Motor neuron (in vitro differentiated cells): ENCODE results near the gene MUC6. TPM values are rescaled to one million over a fixed set of nuclear protein-coding genes. Genes with fewer than 3 reads are reported as not detected.

ENCODE experiments used
- ATAC-seq, 8 experiments: fragments of 200-7000 bp; cut with Tn5 transposase; replicated peaks in 6 of 8; 2 replicates each; pipeline ENCODE4 v1.8.0; 2021; ENCODE audit warnings: mild to moderate bottlenecking in 8 of 8, moderate library complexity in 8 of 8
- H3K27ac ChIP-seq, 2 donors: fragments of 250-450 bp; sonication (Bioruptor Pico); 2 replicates each; pipeline ENCODE4 v1.9.0; 2021; ENCODE audit warnings: antibody characterized with exemption in 2 of 2, mild to moderate bottlenecking in 2 of 2, moderate library complexity in 1 of 2
- H3K4me1 ChIP-seq, 2 donors: fragments of 250-450 bp; sonication (Bioruptor Pico); replicated peaks in 1 of 2; 2 replicates each; pipeline ENCODE4 v1.6.1; 2021; ENCODE audit warnings: antibody characterized with exemption in 2 of 2, mild to moderate bottlenecking in 2 of 2, moderate library complexity in 1 of 2
- H3K4me3 ChIP-seq, 5 donors: fragments of 250-450 bp; sonication (Bioruptor Pico); 2 replicates each; pipeline ENCODE4 v1.9.0; 2021; ENCODE audit warnings: antibody characterized with exemption in 5 of 5, mild to moderate bottlenecking in 5 of 5, moderate library complexity in 4 of 5
- WGBS, 10 experiments: fragments of 450-650 bp; shearing (Covaris generic); methylation state at CpG; one replicate each; pipeline ENCODE4 v1.0.0; 2022; 5-methylcytosine and 5-hydroxymethylcytosine counted together
- in situ Hi-C, 9 experiments: fragments of 400-800 bp; cut with MboI; loops; one replicate each; pipeline ENCODE4 v1.15.0; 2021; ENCODE audit warnings: low sequenced_read_pairs in 9 of 9, low pct_unique_long_range_greater_than_20kb in 2 of 9; ENCODE audit not compliant: unreplicated experiment in 9 of 9
- total RNA-seq, 8 experiments: library from RNA; unstranded; fragments of 300-600 nt; gene quantifications; 2 replicates each; pipeline versions ENCODE4 v1.2.3 to v1.2.4, GENCODE V29; 2022

Gene MUC6
- total RNA-seq, 8 experiments from 2014 or later, result under 0.01 to 1.9 (median 0.82) TPM

DNA sequence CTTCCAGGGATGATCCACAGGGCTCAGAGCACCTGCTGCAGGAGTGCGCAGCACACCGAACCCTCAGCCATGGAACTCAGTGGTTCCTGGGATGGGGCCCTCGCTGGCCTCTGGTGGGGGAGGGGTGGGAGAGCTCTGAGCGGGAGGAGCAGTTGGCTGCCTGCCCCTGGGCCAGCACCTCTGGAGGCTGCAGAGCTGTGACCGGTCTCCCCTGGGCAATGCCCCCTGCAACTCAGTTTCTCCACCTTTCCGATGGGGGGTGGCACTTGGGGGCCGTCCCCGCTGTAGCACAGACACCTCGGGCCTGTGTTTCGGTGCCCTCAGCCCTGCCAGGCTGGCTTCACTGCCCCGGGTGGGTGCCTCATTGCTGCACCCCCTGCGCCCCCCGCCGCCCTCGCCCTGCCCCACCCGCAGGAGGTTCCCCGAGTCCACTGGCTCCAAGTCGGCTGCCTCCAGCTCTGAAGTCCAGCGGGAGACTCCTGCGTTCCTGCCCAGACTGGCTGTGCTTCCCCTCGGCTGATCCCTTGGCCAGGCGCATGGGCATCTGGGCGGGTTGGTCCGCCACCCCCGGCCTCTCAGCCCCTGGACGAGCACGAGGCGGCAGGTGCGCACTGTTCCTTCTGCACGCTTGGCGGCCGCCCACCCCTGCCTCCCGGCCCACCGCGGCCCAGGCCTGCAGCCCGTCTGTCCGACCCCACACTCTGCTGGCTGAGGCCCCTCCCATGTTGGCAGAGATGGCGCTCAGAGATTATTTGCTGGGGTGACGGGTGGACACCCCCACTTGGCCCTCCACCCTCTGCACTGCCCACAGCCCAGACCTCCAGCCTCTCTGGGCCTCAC, 1.8 kb downstream of the MUC6 start:
- in situ Hi-C loops, result no loop called here
- Histone ChIP-seq H3K27ac (no peak overlapping the region), H3K4me1 (peaks cover 0 to under 1% of the 10 kb centered on the region in 2 donors), H3K4me3 (no peak overlapping the region)
- no CpG with 5 or more reads among the region's 39 CpGs for WGBS, 10 experiments
- peak in 1 of 8 experiments; percentile 26 for ATAC-seq

DNA sequence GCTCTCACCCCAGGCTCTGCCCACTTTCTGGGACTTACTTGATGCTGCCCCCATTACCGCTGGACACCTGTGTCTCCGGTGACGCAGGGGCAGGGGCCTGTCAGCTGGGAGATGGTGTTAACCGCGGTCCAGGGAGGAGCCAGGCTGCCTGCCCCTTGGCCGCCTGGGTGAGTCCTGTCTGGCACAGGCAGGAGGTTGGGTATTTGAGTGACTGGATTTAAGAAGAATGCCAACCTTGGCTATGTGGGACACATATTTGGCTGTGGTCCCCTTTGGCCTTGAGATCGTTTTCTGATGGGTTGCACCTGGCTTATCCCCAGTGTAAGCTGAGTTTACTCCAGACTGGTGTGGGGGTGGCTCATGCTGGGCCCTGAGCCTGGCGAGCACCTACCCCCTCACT, 2.5 kb downstream of the MUC6 start:
- WGBS, 10 experiments, result 95 to 100% methylated on average over 3 to 4 of the region's 8 CpGs; no CpG with 5 or more reads in 8 of the 10 experiments
- no peak overlapping the region for H3K27ac ChIP-seq
- peaks cover 0 to 4% of the 10 kb centered on the region in 2 donors for H3K4me1 ChIP-seq
- ATAC-seq, result no peak
- no peak overlapping the region for H3K4me3 ChIP-seq
- in situ Hi-C loops, result no loop called here

DNA sequence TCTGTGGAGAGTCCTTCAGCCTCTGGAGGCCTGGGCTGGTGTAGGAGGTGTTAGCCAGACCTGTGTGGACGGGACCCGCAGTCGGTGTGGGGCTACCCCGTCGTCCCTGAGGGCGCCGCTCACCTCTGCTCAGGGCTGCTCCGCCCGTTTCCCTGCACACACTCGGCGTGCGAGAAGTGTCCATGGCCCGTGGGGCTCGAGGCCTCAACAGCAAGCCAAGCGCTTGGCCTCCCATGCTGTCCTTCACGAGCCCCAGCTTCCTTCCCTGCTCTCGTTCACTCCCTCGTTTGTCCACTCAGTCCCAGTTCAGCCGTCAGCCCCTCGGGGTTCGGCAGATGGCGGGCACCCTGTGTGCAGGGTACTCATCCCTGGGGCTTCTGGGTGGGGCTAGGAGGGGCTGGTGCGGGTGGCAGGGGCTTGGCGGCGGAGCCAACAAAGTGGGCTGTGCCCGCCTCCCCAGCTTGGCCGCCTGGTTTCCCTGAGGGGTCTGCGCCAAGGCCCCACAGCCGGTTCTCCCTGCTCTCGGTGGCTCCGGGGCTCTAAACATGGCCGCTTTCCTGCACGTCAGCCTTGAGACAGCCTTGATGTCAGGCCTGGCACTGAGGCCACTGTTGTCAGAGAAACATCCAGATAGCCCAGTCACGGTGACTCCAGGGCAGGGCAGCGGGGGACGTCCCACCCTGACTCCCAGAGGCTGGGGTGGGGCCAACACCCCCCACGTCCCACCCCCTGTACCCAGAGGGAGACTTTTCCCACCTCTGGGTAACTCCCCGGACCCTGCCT, 3.3 kb downstream of the MUC6 start:
- in situ Hi-C loops, result no loop called here
- 81 to 93% (median 86%) methylated on average over 2 to 7 of the region's 38 CpGs; no CpG with 5 or more reads in 5 of the 10 experiments for WGBS, 10 experiments
- peaks cover 0 to 4% of the 10 kb centered on the region in 2 donors for H3K4me1 ChIP-seq
- no peak overlapping the region for H3K4me3 ChIP-seq
- ATAC-seq, result no peak
- H3K27ac ChIP-seq, result no peak overlapping the region

DNA sequence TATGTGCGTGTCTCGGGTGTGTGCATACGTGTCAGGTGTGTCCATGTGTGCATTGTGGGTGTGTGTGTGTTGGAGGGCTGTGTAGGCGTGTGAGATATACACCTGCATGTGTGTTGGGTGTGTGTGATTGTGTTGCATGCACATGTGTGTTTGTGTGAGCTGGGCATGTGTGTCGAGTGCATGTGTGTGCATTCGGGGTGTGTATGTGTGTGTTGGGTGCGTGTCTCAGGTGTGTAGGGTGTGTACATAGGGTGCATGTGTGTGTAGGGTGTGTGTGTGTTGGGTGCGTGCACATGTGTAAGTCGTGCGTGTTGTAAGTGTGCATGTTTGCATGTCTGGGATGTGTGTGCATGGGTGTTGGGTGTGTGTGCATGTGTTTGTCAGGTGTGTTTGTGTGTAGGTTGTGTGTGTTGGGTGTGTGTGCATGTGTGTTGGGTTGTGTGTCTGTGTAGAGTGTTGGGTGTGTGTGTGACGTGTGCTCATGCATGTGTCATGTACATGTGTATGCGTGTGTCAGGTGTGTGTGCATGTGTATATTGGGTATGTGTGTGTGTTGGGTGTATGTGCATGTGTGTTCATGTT, 4.1 kb downstream of the MUC6 start:
- no peak for ATAC-seq
- in situ Hi-C loops, result no loop called here
- Histone ChIP-seq H3K27ac (no peak overlapping the region), H3K4me3 (no peak overlapping the region), H3K4me1 (peaks cover 0 to 4% of the 10 kb centered on the region in 2 donors)
- 71 to 96% (median 84%) methylated on average over 1 to 9 of the region's 12 CpGs; no CpG with 5 or more reads in 4 of the 10 experiments for WGBS, 10 experiments

DNA sequence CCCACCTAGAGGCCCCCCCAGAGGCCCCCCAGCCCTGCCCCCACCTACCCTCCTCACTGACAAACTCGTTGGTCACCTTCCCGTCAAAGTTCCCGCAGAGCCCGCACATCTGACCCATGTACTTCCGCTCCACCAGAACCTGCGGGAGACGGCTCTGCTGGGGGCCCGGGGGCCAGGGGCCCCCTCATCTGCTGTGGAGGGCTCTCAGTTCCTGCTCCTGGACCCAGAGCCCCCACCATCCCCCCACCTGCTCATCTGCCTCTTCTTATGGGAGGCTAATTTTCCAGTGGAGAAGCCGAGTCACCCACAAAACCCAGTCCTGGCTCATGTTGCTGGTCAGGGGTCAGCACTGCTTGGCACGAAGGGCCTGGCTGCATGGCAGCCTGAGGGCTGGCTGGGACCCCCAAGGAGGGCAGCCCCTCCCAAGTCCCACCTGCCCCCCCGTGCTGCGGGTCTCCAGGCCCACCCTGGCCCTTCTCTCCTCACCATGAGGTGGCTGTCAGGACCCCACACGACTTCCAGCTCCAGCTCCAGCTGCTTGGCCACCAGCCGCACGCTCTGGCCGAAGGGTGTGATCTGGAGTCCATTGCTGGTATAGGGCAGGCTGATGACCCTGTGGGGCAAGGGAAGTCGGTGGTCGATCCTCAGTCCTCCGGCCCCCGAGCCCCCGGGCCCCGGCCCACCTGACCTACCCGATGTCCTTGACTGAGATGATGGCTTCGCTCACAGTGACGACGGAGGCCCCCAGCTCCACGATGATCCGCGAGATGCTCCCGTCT, 5.2 kb downstream of the MUC6 start:
- H3K4me1 ChIP-seq, result peaks cover 0 to 4% of the 10 kb centered on the region in 2 donors
- in situ Hi-C loops, result no loop called here
- no peak for ATAC-seq
- 100% methylated on average over 1 of the region's 30 CpGs; no CpG with 5 or more reads in 9 of the 10 experiments for WGBS, 10 experiments
- H3K27ac ChIP-seq, result no peak overlapping the region
- no peak overlapping the region for H3K4me3 ChIP-seq

DNA sequence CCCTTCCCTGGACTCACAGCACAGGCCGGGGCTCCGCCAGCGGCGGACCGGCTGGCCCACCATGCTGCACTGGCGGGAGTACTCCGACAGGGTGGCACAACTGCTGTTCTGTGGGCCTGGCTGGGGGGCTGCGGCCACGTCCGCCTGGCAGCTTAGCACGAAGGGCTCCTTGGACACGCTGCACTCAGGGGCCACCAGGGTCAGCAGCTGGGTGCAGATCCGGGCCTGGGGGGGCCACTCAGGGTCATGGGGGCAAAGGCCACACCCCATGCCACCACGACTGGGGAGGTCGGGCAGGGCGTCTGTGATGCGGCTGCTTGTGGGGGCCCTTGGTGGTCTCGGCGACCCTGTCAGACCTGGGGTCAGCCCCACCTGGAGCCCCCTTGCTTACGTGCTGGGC, 6.0 kb downstream of the MUC6 start:
- Histone ChIP-seq H3K27ac (no peak overlapping the region), H3K4me3 (no peak overlapping the region), H3K4me1 (peaks cover 0 to 4% of the 10 kb centered on the region in 2 donors)
- peak in 1 of 8 experiments; percentile 5 for ATAC-seq
- in situ Hi-C loops, result no loop called here
- 100% methylated on average over 2 of the region's 20 CpGs; no CpG with 5 or more reads in 9 of the 10 experiments for whole genome bisulfite sequencing, 10 experiments

DNA sequence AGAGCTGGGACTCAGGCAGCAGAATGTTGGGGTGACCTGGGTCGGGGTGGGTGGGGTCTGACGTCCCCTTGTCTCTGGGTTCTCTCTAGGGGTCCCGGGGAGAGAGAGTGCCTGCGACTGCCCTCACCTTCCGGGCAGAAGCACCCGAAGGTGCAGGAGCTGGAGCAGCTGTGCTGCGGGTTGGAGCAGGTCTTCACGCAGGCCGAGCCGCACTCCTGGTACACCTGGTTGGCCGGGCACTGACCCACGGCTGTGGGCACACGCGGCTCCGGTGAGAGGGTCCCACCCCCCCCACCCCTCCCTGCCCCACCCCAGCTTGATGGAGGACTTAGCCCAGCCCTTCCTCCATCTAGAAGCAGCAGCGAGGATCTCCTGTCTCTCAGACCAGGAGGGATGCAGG, 6.4 kb downstream of the MUC6 start:
- in situ Hi-C loops, result no loop called here
- WGBS, 10 experiments, result 80% methylated on average over 1 of the region's 16 CpGs; no CpG with 5 or more reads in 9 of the 10 experiments
- ATAC-seq, result no peak
- no peak overlapping the region for H3K4me3 ChIP-seq
- H3K4me1 ChIP-seq, result peaks cover 0 to 4% of the 10 kb centered on the region in 2 donors
- no peak overlapping the region for H3K27ac ChIP-seq

DNA sequence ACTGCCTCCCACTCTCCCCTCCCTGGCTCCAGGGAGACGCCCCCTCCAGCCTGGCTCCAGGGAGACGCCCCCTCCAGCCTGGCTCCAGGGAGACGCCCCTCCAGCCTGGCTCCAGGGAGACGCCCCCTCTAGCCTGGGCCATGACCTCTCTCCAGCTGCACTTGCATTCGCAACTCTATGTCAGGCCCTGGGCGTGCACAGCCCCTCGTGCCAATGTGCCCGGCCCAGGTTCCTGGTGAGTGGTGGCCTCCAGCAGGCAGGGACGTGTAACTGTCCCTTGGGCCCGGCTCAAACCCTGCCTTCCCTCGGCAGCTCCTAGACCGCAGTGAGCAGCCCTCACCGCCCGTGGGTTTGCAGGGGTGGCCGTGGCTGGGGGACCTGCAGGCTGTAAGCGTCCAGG, 6.9 kb downstream of the MUC6 start:
- WGBS, 10 experiments, result 0 to 80% methylated on average over 1 of the region's 16 CpGs; no CpG with 5 or more reads in 8 of the 10 experiments
- H3K4me3 ChIP-seq, result no peak overlapping the region
- peak in 6 of 8 experiments; percentile 4 to 79 (median 34) for ATAC-seq
- H3K4me1 ChIP-seq, result peaks cover 0 to 4% of the 10 kb centered on the region in 2 donors
- in situ Hi-C loops, result no loop called here
- no peak overlapping the region for H3K27ac ChIP-seq

DNA sequence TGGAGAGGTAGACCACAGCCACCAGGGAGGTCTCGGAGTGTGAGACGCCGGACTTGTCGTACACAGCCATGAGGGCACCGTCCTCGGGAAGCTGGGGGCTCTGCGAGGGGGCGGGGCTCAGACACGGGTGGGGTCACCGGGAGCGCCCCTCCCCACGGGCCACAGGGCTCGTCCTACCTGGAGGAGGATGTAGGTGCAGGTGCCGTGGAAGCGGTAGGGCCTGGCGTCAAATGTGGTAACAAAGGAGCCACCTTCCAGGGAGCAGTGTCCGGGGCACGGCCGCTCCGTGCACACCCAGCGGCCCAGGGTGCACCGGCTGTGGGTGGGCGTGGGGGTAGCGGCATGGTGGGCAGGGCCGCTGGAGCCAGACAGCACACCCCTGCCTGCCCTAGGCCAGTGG, 7.5 kb downstream of the MUC6 start:
- ATAC-seq, result no peak
- no peak overlapping the region for H3K27ac ChIP-seq
- 100% methylated on average over 2 to 3 of the region's 25 CpGs; no CpG with 5 or more reads in 8 of the 10 experiments for WGBS, 10 experiments
- peaks cover 0 to 4% of the 10 kb centered on the region in 2 donors for H3K4me1 ChIP-seq
- in situ Hi-C loops, result no loop called here
- no peak overlapping the region for H3K4me3 ChIP-seq

DNA sequence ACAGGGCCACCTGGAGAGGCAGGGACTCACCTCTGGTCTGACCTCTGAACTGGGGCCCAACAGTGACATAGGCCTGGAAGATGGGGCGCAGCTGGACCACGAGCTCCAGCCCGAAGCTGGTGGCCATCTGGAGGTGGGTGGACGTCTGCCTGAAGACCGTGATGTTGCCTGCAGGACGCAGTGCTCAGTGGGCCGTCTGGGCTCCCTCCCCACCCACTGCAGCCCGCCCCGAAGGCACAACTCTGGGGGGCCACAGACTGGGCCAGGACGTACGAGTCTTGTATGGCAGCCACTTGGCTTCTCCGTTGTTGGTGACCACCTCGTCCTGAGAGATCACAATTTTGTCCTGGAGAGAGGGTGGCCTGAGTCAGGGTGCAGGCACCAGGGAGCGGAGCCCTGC, 7.9 kb downstream of the MUC6 start:
- Histone ChIP-seq H3K4me3 (no peak overlapping the region), H3K4me1 (peaks cover 0 to 4% of the 10 kb centered on the region in 2 donors), H3K27ac (no peak overlapping the region)
- WGBS, 10 experiments, result no CpG with 5 or more reads among the region's 14 CpGs
- no peak for ATAC-seq
- in situ Hi-C loops, result no loop called here

DNA sequence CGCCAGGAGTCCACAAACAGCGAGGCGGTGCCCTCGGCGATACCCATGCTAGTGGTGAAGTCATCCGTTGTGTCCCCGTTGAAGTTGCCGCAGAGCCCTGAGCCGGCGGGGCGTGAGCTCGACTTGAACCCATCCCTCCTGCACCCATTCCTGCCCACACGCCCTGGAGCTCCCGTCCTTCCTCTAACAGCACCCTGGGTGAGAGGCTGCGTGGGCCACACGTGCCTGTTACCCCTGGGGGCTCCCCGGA, 8.3 kb downstream of the MUC6 start:
- in situ Hi-C loops, result no loop called here

DNA sequence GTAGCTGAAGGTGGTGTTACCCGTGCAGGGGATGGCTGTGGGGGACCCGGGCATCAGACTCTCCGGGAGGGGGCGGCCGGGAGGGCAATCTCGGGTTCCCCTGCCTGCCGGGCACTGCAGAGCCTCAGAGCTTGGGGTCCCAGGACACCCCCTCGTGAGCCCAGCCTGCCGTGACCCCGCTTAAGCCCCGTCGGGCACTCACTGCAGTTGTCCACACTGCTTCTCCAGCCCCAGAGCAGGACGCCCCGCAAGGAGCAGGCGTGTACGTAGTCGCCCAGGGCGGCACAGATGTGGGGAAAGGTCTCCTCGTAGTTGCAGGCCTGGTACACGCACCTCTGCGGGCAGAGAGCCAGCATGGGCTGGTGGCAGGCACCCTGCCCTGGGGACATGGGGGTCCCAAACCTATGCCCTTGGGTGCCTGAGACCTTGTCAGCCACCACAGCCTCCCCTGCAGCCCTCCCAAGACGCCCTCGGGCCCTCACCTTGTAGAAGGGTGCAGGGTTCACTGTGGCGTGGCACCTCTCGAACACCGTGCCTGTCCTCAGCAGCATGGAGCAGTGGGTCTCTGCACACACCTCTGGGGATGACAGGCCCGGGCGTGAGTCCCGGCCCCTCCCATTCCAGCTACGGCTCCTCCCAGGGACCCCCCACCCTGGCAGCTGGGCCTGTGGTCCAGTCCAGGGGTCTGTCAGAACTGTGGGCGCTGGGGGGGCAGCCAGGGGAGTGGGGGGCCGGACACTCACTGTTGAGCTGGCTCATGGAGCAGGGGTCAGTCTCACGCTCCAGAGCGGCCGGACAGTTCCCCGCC, 8.8 kb downstream of the MUC6 start:
- Histone ChIP-seq H3K27ac (no peak overlapping the region), H3K4me3 (no peak overlapping the region), H3K4me1 (peaks cover 0 to 4% of the 10 kb centered on the region in 2 donors)
- in situ Hi-C loops, result no loop called here
- WGBS, 10 experiments, result 80% methylated on average over 1 of the region's 36 CpGs; no CpG with 5 or more reads in 9 of the 10 experiments
- ATAC-seq, result no peak

More for the DNA sequence above, 8.3 kb downstream of the MUC6 start:
- Histone ChIP-seq H3K4me1 (peaks cover 0 to 4% of the 10 kb centered on the region in 2 donors), H3K27ac (no peak overlapping the region), H3K4me3 (no peak overlapping the region)
- 93 to 100% methylated on average over 3 of the region's 17 CpGs; no CpG with 5 or more reads in 8 of the 10 experiments for WGBS, 10 experiments
- ATAC-seq, result no peak
